K562 (cell line): ENCODE data around the gene PDLIM7. TPM values are rescaled to one million over a fixed set of nuclear protein-coding genes. Genes with fewer than 3 reads are reported as not detected.

Experiments
- BRCA1 ChIP-seq, 2 experiments: fragments of 450-650 bp in 1 of 2; sonication (generic) in 1 of 2; formaldehyde crosslinking in 1 of 2; IDR thresholded peaks; 2 replicates each; pipeline versions ENCODE4 v1.5.0 to v1.6.1; 2017 to 2020; ENCODE audit warnings: mild to moderate bottlenecking in 1 of 2, missing genetic modification reagents in 1 of 2
- C11orf30 ChIP-seq: fragments of 450-650 bp; IDR thresholded peaks from 2 replicates; pipeline ENCODE4 v1.6.1; 2016; ENCODE audit warnings: low read depth, mild to moderate bottlenecking
- HDAC1 ChIP-seq, 2 experiments: fragments of 450-650 bp; IDR thresholded peaks; 2 replicates each; pipeline ENCODE4 v1.6.1; 2016 to 2017; ENCODE audit warnings: inconsistent platforms in 1 of 2, mild to moderate bottlenecking in 1 of 2, moderate library complexity in 1 of 2
- MAFG ChIP-seq: fragments of 450-650 bp; conservative IDR thresholded peaks from 2 replicates; pipeline ENCODE4 v1.6.1; 2016; ENCODE audit warnings: missing genetic modification characterization, missing compliant biosample characterization
- MEF2A ChIP-seq: IDR thresholded peaks from 2 replicates; pipeline ENCODE4 v1.6.1; 2011; ENCODE audit warnings: low read depth, mild to moderate bottlenecking, low read length, moderate library complexity; ENCODE audit not compliant: control insufficient read depth
- NR2F6 ChIP-seq: fragments of 450-650 bp; formaldehyde crosslinking; IDR thresholded peaks from 2 replicates; pipeline ENCODE4 v1.4.0; 2020; ENCODE audit warnings: mild to moderate bottlenecking
- PTRF ChIP-seq: fragments of 450-650 bp; IDR thresholded peaks from 2 replicates; pipeline ENCODE4 v1.6.1; 2016; ENCODE audit warnings: mild to moderate bottlenecking, missing genetic modification characterization, missing compliant biosample characterization
- RBBP5 ChIP-seq: fragments of 200-600 bp; sonication (generic); IDR thresholded peaks from 2 replicates; pipeline ENCODE4 v1.6.1; 2012; ENCODE audit warnings: borderline replicate concordance, mild to moderate bottlenecking, low read length, control low read depth, inconsistent platforms; ENCODE audit not compliant: insufficient read depth, poor library complexity, severe bottlenecking
- SRF ChIP-seq, 2 experiments: fragments of 250-450, 450-650 bp in 1 of 2; sonication (Bioruptor Pico) in 1 of 2; sonication (generic) in 1 of 2; formaldehyde crosslinking; IDR thresholded peaks; 2 replicates each; pipeline versions ENCODE4 v1.5.0 to v1.5.1; 2020 to 2022; ENCODE audit warnings: mild to moderate bottlenecking in 1 of 2, missing genetic modification reagents in 1 of 2
- ZBTB40 ChIP-seq, 2 experiments: fragments of 450-650 bp in 1 of 2; sonication (generic) in 1 of 2; formaldehyde crosslinking in 1 of 2; IDR thresholded peaks; 2 replicates each; pipeline versions ENCODE4 v1.7.1 to v1.9.0; 2016 to 2022; ENCODE audit warnings: inconsistent platforms in 1 of 2, mild to moderate bottlenecking in 1 of 2, missing genetic modification reagents in 1 of 2
- polyA plus RNA-seq, 8 experiments: library from polyadenylated mRNA; depleted of rRNA in 4 of 8; stranded (reverse) in 5 of 8; unstranded in 3 of 8; fragments of >200 nt; fragmentation: Nextera tagmentation in 2 of 8; fragmentation: Illumina TruSeq in 1 of 8; extraction: Ambion mirVana in 2 of 8; extraction: Trizol in 1 of 8; gene quantifications; 2 replicates each; pipeline versions ENCODE4 v1.2.1 to v1.2.3, GENCODE V29; 2011 to 2014; ENCODE audit warnings: inconsistent platforms in 1 of 8, missing spikeins in 1 of 8
- total RNA-seq, 7 experiments: library from RNA; depleted of rRNA in 6 of 7; stranded (reverse); fragments of >200 nt in 6 of 7; fragmentation: Illumina TruSeq in 2 of 7; extraction: Trizol in 2 of 7; gene quantifications; 2 replicates each; pipeline versions ENCODE4 v1.2.1 to v1.2.3, GENCODE V29; 2011 to 2021; ENCODE audit warnings: low replicate concordance in 1 of 7
- TF ChIP-seq, protein P1 (sequence below): fragments of 450-650 bp; formaldehyde crosslinking; IDR thresholded peaks from 2 replicates; pipeline ENCODE4 v1.4.0; 2022; ENCODE audit warnings: missing genetic modification characterization
- TF ChIP-seq, protein P2 (sequence below), 2 experiments: fragments of 450-650 bp in 1 of 2; IDR thresholded peaks; 2 replicates each; pipeline ENCODE4 v1.6.1; 2011 to 2017; ENCODE audit warnings: low read depth in 2 of 2, antibody characterized with exemption in 1 of 2, borderline replicate concordance in 1 of 2, low read length in 1 of 2, mild to moderate bottlenecking in 1 of 2, mixed read lengths in 1 of 2; ENCODE audit not compliant: control insufficient read depth in 1 of 2

The PDLIM7 gene
- total and polyA plus RNA-seq, 9 of the 15 experiments (the other 6 are each of a cell fraction or from before 2014, with no cell fraction given): 2.1 to 124 (median 32.6) TPM

GRCh38 chr5:177474002-177474476 lies 23.4 kb downstream of the PDLIM7 start (continued):
- TF ChIP-seq ZBTB40 (IDR thresholded peaks at IDR 0.05): 0 out of 2 replicates have a peak, but pooled peaks have one; percentile 12
- no peak for TF ChIP-seq ZBTB40 (CRISPR knock-in tag; IDR thresholded peaks at IDR 0.05)
- TF ChIP-seq MAFG (tag): no peak
- no peak for TF ChIP-seq NR2F6 (CRISPR knock-in tag)
- TF ChIP-seq, protein P1, sequence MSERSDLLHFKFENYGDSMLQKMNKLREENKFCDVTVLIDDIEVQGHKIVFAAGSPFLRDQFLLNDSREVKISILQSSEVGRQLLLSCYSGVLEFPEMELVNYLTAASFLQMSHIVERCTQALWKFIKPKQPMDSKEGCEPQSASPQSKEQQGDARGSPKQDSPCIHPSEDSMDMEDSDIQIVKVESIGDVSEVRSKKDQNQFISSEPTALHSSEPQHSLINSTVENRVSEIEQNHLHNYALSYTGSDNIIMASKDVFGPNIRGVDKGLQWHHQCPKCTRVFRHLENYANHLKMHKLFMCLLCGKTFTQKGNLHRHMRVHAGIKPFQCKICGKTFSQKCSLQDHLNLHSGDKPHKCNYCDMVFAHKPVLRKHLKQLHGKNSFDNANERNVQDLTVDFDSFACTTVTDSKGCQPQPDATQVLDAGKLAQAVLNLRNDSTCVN (CRISPR knock-in tag): 0 out of 2 replicates have a peak, but pooled peaks have one; percentile 57
- TF ChIP-seq MEF2A: no peak
- TF ChIP-seq, protein P2, sequence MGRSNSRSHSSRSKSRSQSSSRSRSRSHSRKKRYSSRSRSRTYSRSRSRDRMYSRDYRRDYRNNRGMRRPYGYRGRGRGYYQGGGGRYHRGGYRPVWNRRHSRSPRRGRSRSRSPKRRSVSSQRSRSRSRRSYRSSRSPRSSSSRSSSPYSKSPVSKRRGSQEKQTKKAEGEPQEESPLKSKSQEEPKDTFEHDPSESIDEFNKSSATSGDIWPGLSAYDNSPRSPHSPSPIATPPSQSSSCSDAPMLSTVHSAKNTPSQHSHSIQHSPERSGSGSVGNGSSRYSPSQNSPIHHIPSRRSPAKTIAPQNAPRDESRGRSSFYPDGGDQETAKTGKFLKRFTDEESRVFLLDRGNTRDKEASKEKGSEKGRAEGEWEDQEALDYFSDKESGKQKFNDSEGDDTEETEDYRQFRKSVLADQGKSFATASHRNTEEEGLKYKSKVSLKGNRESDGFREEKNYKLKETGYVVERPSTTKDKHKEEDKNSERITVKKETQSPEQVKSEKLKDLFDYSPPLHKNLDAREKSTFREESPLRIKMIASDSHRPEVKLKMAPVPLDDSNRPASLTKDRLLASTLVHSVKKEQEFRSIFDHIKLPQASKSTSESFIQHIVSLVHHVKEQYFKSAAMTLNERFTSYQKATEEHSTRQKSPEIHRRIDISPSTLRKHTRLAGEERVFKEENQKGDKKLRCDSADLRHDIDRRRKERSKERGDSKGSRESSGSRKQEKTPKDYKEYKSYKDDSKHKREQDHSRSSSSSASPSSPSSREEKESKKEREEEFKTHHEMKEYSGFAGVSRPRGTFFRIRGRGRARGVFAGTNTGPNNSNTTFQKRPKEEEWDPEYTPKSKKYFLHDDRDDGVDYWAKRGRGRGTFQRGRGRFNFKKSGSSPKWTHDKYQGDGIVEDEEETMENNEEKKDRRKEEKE (IDR thresholded peaks at IDR 0.05; ENCODE audit: borderline replicate concordance in 1 of 2, control insufficient read depth in 1 of 2, low read depth in 2 of 2, low read length in 1 of 2): 0 out of 4 replicates have a peak, but pooled peaks of 1 of the 2 experiments have one; percentile 21
- peak; percentile 28 for TF ChIP-seq RBBP5
- peak in 1 of 2 experiments; percentile 49; a peak in 1 of 4 replicates for TF ChIP-seq HDAC1 (IDR thresholded peaks at IDR 0.05)
- TF ChIP-seq SRF (CRISPR knock-in tag; IDR thresholded peaks at IDR 0.05): no peak
- no peak for TF ChIP-seq PTRF (tag)
- TF ChIP-seq BRCA1 (IDR thresholded peaks at IDR 0.05): no peak
- TF ChIP-seq BRCA1 (CRISPR knock-in tag; IDR thresholded peaks at IDR 0.05): no peak
- TF ChIP-seq C11orf30: no peak
